Smooth muscle cell (in vitro differentiated cells): ENCODE results near the gene DCXR. TPM values are rescaled to one million over a fixed set of nuclear protein-coding genes. Genes with fewer than 3 reads are reported as not detected.

Experiments
- DNase-seq: peaks from one replicate; lab custom pipeline; 2025; ENCODE audit not compliant: unreplicated experiment; lab: John Stamatoyannopoulos, UW
- H2AFZ ChIP-seq: fragments of 200-600 bp; sonication (generic); 2 replicates; pipeline ENCODE4 v1.6.0; 2016; ENCODE audit warnings: antibody characterized with exemption, low read depth, mild to moderate bottlenecking
- H3F3A ChIP-seq: fragments of 200-600 bp; sonication (generic); 2 replicates; pipeline ENCODE4 v1.6.0; 2017; ENCODE audit warnings: antibody characterized with exemption, low read depth
- H3K27ac ChIP-seq: fragments of 200-600 bp; sonication (generic); 2 replicates; pipeline ENCODE4 v1.5.1; 2016; ENCODE audit warnings: low read depth, mild to moderate bottlenecking
- H3K27me3 ChIP-seq: fragments of 200-600 bp; sonication (generic); 2 replicates; pipeline ENCODE4 v1.6.1; 2016; ENCODE audit warnings: low read depth, mild to moderate bottlenecking
- H3K36me3 ChIP-seq: fragments of 200-600 bp; sonication (generic); 2 replicates; pipeline ENCODE4 v1.5.1; 2016; ENCODE audit warnings: low read depth
- H3K4me1 ChIP-seq: fragments of 200-600 bp; sonication (generic); 2 replicates; pipeline ENCODE4 v1.5.1; 2016; ENCODE audit warnings: low read depth
- H3K4me2 ChIP-seq: fragments of 200-600 bp; sonication (generic); 2 replicates; pipeline ENCODE4 v1.6.0; 2016; ENCODE audit warnings: mild to moderate bottlenecking
- H3K4me3 ChIP-seq: fragments of 200-600 bp; sonication (generic); 2 replicates; pipeline ENCODE4 v1.5.1; 2016; ENCODE audit warnings: mild to moderate bottlenecking
- H3K79me2 ChIP-seq: fragments of 200-600 bp; sonication (generic); 2 replicates; pipeline ENCODE4 v1.6.0; 2016; ENCODE audit warnings: low read depth, mild to moderate bottlenecking
- H3K9ac ChIP-seq: fragments of 200-600 bp; sonication (generic); 2 replicates; pipeline ENCODE4 v1.6.0; 2016; ENCODE audit warnings: low read depth
- H3K9me3 ChIP-seq: fragments of 200-600 bp; sonication (generic); replicated peaks from 2 replicates; pipeline ENCODE4 v1.5.1; 2016; ENCODE audit warnings: low read depth
- H4K20me1 ChIP-seq: fragments of 200-600 bp; sonication (generic); 2 replicates; pipeline ENCODE4 v1.6.0; 2016; ENCODE audit warnings: low read depth
- CTCF ChIP-seq: fragments of 200-600 bp; sonication (generic); IDR thresholded peaks from 2 replicates; pipeline ENCODE4 v1.5.1; 2017; ENCODE audit warnings: borderline replicate concordance, mild to moderate bottlenecking, antibody characterized with exemption; ENCODE audit not compliant: insufficient read depth, poor library complexity, severe bottlenecking
- WGBS: methylation state at CpG from one replicate; pipeline ENCODE4 v1.1.7; 2016; ENCODE audit warnings: low lambda C conversion rate; 5-methylcytosine and 5-hydroxymethylcytosine counted together
- polyA plus RNA-seq: library from polyadenylated mRNA; unstranded; fragments of >200 nt; fragmentation: Nextera tagmentation; extraction: Ambion mirVana; gene quantifications from 2 replicates; pipeline ENCODE4 v1.2.1, GENCODE V29; 2016
- total RNA-seq: library from RNA; depleted of rRNA; stranded (reverse); fragments of >200 nt; gene quantifications from 2 replicates; pipeline ENCODE4 v1.2.3, GENCODE V29; 2014

The DCXR gene
- total and polyA plus RNA-seq, 2 experiments from 2014 or later, result 34.9 to 89.4 TPM

- WGBS, result 3% methylated on average over 34 of the region's 96 CpGs
- DNase-seq, result no peak
- no peaks in the 10 kb centered on the region for H3K4me1 ChIP-seq
- H4K20me1 ChIP-seq, result no peaks in the 10 kb centered on the region
- peak within 1 kb of the TSS; percentile 79 for H3K4me3 ChIP-seq
- no peaks in the 10 kb centered on the region for H3K27me3 ChIP-seq
- peak within 1 kb of the TSS; percentile 23 for H2AFZ ChIP-seq
- H3K36me3 ChIP-seq, result no peaks in the 10 kb centered on the region
- H3K4me2 ChIP-seq, result peak within 1 kb of the TSS; percentile 98
- H3K9ac ChIP-seq, result no peak within 1 kb of the TSS
- peaks cover 6% of the 10 kb centered on the region for H3F3A ChIP-seq
- H3K79me2 ChIP-seq, result no peaks in the 10 kb centered on the region
- no peaks in the 10 kb centered on the region for H3K9me3 ChIP-seq
- H3K27ac ChIP-seq, result no peak within 1 kb of the TSS
- TF ChIP-seq CTCF, result no peak
Measured at GRCh38 chr17:82031303-82031884, 6.1 kb downstream of the DCXR start, which contains the start of gene RAC3. Gene RAC3, plus strand, starts transcription at chr17:82031678. Its CDS starts 84 bp downstream, at chr17:82031762.

- peak overlapping the region; percentile 79 for H3K4me3 ChIP-seq
- H3K4me1 ChIP-seq, result no peaks in the 10 kb centered on the region
- H3K4me2 ChIP-seq, result peak overlapping the region; percentile 98
- no peaks in the 10 kb centered on the region for H3K36me3 ChIP-seq
- H3K27me3 ChIP-seq, result no peaks in the 10 kb centered on the region
- no peak overlapping the region for H3K27ac ChIP-seq
- H4K20me1 ChIP-seq, result no peaks in the 10 kb centered on the region
- no peaks in the 10 kb centered on the region for H3K9me3 ChIP-seq
- TF ChIP-seq CTCF, result peak; percentile 90
- no peaks in the 10 kb centered on the region for H3K79me2 ChIP-seq
- under 1% methylated on average over 84 of the region's 94 CpGs for WGBS
- H3F3A ChIP-seq, result peaks cover 6% of the 10 kb centered on the region
- DNase-seq, result peak; percentile 73
- H2AFZ ChIP-seq, result peak overlapping the region; percentile 23
- H3K9ac ChIP-seq, result no peak overlapping the region
Measured at GRCh38 chr17:82030470-82031302, 6.8 kb downstream of the DCXR start.

GRCh38 chr17:82029990-82030469 is 7.5 kb downstream of the DCXR start:
- H3K4me2 ChIP-seq, result peak overlapping the region; percentile 98
- no peaks in the 10 kb centered on the region for H3K4me1 ChIP-seq
- no peaks in the 10 kb centered on the region for H3K27me3 ChIP-seq

More at GRCh38 chr17:82029990-82030469, 7.5 kb downstream of the DCXR start:
- no peaks in the 10 kb centered on the region for H3K9me3 ChIP-seq
- no peaks in the 10 kb centered on the region for H3F3A ChIP-seq
- no peaks in the 10 kb centered on the region for H4K20me1 ChIP-seq
- H3K4me3 ChIP-seq, result peak overlapping the region; percentile 79
- H3K27ac ChIP-seq, result no peak overlapping the region
- H2AFZ ChIP-seq, result no peak overlapping the region
- H3K79me2 ChIP-seq, result no peaks in the 10 kb centered on the region
- H3K36me3 ChIP-seq, result no peaks in the 10 kb centered on the region
- no peak for DNase-seq
- WGBS, result 71% methylated on average over 31 of the region's 31 CpGs
- no peak for TF ChIP-seq CTCF
- H3K9ac ChIP-seq, result no peak overlapping the region
